ENCODE measurements around the gene NAP1L1.

GRCh38 chr12:76014007-76014406 lies 70.5 kb downstream of the NAP1L1 start:
- TF ChIP-seq CTCF (IDR thresholded peaks at IDR 0.05) (no peak), POLR2A (IDR thresholded peaks at IDR 0.05) (no peak), POLR2AphosphoS5 (IDR thresholded peaks at IDR 0.05) (no peak), EP300 (IDR thresholded peaks at IDR 0.05) (no peak)
